NCI-H187 (cell line): ENCODE results near the gene SNED1.

Experiments used
- DNase-seq, 2 experiments: peaks; one replicate each; lab custom pipeline; 2025; lab: John Stamatoyannopoulos, UW

SNED1 gene

DNA sequence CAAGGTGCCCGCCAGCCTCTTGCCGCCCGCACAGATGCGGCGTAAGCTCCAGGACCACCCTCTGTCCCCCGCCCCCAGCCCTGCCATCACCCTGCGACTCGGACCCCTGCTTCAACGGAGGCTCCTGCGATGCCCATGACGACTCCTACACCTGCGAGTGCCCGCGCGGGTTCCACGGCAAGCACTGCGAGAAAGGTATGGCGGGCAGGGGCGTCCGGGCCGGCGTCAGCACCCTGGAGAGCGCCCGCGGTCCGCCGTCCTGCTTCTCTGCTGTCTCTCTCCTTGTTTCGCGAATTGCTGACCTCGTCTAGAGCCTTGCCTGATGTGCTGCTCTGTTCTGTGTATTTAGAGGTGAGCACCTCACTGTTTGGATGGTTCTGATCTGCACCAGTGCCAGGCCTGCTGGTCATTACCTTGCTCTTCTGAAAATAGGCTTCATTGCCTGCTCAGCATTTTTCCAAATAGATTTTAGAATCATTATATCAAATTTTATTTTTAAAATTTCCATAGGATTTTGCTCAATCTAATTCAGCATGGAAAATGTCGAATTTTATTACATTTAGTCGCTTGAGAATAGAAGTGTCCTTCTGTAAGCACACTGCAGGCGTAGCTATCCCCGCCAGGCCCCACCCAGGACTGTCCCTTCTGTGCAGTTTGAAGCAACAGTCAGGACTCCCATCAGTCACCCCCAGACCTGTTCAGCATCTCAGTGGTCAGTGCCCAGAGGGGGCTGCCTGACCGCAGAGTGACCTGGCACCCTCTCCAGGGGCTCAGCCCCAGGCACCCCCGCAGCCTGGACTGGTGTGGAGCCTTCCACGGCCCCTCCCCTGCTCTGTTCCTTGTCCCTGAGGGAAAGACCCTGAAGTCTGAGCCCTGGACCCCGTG is 51.6 kb downstream of the SNED1 start:
- no peak for DNase-seq

DNA sequence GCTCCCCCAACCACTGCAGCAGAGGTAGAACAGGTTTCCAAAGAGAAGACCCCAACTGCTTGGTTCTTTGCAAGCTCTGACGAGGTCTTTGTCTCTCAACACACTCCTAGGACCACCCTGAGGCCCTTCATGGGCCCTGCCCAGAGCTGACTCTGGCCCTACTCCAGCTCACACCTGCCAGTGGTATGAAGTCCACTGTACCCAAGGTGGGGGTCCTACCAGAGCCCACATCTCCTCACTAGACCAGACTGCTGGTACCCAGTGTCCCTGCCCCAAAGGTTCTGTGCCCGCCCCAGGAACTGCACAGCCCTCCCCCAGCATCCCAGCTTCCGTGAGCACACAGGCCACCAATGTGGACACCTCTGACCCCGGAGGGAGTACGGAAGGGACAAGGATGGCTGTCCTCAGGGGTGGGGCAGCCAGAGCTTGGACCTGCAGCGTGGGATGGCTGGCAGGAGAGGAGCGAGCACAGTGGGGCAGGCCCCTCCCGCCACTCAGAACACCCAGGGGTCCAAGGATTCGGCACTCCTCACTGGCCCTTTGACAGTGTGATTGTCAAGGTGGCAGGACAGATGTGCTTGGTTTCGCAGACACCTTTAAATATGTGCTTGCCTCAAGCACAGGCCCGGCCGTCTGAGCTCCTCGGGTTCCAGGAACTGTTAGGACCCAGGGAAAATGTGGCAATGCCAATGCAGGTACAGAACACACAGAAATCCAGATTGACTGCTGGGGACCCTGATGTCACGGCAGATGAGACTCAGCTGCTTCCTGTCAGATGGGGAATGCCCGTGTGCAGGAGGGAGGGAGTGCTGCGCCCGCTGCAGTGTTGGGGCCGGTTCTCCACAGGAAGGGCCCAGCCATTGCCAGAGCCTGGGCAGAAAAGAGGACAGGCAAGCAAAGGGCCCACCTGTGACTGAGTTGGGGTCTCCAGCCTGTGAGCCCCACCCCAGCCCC is 52.5 kb downstream of the SNED1 start:
- no peak for DNase-seq

DNA sequence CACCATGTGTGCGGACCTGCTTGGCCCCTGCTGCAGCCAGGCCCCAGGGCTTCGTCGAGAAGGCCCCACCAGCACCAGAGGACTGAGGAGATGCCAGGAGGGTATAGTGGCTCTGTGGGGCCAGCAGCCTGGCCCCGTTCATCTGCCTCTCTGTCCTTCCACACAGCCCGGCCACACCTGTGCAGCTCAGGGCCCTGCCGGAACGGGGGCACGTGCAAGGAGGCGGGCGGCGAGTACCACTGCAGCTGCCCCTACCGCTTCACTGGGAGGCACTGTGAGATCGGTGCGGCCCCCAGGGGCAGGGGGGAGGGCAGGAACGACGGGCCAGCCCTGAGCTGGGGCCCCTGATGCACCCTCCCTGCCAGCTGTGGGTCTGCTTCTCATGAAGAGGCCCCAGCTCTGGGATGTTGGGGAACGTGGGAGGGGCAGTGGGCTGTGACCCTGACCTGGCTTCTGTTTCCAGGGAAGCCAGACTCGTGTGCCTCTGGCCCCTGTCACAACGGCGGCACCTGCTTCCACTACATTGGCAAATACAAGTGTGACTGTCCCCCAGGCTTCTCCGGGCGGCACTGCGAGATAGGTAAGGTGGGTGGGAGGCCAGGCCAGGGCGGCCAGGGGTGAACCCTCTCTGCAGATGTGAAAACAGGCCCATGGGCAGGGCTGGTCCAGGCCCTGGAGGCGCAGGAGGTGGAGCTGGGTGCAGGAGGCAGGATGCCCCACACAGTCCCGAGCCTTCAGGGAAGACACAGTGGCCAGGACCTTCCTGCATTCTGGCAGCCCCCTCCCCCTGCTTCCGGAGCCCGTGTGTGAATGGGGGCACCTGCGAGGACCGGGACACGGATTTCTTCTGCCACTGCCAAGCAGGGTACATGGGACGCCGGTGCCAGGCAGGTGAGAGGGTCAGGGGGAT is 53.4 kb downstream of the SNED1 start:
- DNase-seq: no peak

DNA sequence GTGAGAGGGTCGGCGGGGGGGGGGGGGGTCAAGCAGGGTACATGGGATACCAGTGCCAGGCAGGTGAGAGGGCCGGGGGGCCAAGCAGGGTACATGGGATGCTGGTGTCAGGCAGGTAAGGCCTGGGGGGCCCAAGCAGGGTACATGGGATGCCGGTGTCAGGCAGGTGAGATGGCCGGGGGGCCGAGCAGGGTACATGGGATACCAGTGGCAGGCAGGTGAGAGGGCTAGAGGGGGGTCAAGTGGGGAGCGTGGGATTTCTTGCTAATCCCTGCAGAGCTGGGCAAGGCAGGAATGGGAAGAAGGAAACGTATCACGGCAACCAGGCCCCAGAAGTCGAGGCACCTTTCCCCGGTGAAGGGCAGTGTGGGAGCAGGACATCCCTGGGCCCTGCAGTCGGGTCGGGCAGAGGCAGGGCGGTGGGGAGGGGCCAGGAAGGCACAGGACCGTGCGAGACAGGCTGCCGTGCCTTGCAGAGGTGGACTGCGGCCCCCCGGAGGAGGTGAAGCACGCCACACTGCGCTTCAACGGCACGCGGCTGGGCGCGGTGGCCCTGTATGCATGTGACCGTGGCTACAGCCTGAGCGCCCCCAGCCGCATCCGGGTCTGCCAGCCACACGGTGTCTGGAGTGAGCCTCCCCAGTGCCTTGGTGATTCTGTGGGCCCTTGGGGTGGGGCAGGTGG is 54.4 kb downstream of the SNED1 start:
- no peak for DNase-seq

DNA sequence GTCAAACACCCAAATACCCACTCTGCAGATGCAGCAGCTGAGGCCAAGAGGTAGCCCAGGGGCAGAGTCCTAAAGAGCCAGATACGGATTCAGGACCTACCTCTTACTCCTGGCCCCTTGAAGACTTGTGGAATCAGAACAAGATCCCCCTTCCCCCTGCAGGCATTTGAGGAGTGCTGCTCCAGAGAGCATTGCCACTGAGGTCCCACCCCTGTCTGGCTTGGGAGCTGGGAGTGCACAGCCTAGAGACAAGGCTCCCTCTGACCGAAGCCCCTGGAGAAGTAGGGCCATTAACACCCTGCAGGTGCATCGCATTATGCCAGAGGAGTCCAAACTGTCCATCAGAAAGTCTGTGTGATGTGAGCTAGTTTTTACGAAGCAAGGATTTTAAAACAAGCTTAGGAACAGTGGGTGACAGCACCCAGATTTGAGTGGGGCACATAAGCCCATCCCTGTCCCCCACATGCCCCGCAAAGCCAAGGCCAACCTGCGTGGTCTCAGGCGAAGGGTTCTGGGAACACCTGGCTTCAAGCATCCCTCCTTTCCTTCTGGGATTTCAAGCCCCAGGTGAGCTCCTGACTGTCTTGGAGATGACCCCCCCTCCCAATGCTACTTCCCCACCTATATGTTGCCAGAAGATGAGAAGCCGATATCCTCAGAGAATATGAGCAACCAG is 55.3 kb downstream of the SNED1 start:
- no peak for DNase-seq

DNA sequence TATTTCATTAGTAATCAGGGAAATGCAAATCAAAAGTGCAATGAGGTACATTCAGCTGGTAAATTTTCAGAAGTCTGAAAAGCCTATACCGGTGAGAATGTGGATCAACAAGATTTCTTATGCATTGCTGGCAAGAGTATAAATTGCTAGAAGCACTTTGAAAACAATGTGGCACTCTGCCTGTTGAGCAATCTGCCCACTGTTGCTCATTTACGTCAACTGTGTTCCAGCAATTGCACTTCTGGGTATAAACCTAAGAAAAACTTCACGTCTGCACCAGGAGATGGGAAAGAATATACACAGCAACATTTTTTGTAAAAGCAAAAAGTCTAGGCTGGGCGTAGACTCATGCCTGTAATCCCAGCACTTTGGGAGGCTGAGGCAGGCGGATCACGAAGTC is 62.9 kb downstream of the SNED1 start:
- no peak for DNase-seq

DNA sequence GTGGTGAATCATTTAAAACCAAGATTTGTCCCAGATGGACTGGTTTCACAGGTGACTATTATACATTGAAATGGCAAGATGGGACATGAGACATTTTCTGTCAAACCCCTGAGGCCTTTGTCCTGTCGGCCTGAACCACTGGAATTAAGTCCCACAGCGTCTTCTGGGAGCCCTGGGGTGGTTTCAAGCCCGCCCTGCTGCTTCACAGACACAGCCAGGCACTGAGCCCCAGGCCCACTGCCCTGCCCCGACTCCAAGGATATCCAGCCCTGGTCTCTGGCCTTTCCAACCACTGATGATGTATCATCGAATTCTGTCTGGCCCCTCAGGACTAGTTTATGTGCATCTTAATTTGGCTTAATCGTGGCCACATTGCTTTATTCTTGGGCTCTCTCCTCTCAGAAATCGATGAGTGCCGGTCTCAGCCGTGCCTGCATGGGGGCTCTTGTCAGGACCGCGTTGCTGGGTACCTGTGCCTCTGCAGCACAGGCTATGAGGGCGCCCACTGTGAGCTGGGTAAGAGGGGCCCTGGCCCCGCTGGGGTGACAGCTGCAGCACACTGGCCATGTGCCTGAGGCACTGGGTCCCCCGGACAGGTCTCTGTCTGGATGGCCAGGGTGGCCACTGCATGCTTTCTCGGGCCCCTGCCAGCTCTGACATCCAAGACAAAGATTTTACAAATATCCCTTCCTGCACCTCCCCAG is 64.1 kb downstream of the SNED1 start:
- no peak for DNase-seq

DNA sequence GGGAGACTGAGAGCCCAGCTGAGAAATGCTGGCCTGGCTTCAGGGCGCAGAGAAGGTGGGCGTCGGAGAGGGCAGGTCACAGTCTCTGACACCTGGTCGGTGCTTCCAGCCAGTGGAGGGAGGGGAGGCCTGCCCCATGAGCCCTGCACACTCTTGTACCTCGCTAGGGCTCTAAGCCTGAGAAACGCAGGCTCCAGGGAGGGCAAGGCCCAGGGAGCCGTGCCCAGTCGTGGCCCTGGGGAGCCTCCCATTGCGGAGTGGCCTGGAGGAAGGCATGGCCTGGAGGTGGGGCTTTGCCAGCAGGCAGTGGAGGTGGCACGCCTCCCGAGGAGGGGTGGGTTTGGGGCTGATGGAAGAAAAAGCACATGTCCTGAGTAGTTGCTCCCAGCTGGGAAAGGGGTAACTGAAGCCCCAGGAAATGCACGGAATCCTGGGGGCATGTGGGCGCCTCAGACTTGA is 64.7 kb downstream of the SNED1 start:
- DNase-seq: no peak

DNA sequence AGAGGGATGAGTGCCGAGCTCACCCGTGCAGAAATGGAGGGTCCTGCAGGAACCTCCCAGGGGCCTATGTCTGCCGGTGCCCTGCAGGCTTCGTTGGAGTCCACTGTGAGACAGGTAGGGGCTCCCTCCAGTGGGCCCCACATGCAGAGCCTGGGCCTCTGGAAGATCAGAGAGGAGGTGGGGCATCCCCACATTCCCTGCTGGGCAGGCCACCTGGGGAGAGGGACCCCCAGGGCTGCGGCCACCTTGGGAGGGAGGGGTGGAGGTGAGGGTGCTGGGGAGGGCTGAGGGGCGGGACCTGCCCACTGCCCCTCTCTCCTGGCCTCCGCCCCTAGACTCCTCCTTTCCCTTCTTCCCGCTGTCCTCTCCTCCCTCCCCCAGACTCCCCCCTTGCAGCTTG is 65.2 kb downstream of the SNED1 start:
- DNase-seq: no peak

DNA sequence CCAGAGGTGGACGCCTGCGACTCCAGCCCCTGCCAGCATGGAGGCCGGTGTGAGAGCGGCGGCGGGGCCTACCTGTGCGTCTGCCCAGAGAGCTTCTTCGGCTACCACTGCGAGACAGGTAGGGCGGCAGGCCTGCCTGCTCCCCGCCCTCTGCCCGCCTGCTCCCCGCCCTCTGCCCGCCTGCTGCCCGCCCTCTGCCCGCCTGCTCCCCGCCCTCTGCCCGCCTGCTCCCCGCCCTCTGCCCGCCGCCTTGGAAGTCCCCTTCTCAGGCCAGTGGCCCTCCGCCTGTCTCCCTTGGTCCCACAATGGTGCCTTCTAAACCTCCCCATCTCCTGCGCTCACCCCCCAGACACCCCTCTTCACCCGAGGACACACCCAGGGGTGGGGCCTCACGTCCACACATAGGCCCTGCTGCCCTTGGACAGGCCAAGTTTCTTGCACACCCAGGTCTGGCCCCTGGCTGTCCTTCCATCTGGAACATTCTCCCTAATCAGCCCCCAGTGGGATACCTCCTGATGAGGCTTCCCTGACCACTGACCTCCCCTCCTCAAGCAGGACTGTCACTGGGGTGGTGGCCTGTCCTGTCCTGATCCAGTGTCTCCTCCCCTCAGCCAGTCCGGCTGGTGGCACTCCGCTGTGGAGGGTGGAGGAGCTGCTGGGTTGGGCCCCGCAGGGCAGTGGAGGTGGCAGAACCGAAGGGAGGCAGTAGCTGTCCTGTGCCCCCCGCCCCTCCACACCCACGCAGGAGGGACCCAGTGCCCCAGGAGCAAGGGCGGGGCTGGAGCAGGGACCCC is 65.8 kb downstream of the SNED1 start:
- no peak for DNase-seq

DNA sequence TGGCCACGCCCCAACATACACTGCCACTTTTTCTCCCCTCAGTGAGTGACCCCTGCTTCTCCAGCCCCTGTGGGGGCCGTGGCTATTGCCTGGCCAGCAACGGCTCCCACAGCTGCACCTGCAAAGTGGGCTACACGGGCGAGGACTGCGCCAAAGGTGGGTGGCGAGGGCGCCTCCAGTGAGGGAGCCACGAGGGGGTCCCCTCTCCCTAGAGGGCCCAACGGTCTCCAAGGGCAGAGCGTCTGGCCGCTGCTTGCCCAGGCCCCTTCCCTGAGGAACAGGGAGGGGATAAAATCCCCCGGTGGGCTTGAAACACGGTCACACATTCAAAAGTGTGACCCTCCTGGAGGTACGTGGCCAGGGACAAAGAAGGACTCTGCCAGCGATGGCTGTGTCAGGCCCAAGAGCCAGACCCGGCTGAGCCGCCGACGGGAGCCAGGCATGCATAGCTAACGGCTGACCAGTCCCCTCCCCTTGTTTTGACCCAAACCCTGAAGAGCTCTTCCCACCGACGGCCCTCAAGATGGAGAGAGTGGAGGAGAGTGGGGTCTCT is 66.5 kb downstream of the SNED1 start:
- DNase-seq: no peak

DNA sequence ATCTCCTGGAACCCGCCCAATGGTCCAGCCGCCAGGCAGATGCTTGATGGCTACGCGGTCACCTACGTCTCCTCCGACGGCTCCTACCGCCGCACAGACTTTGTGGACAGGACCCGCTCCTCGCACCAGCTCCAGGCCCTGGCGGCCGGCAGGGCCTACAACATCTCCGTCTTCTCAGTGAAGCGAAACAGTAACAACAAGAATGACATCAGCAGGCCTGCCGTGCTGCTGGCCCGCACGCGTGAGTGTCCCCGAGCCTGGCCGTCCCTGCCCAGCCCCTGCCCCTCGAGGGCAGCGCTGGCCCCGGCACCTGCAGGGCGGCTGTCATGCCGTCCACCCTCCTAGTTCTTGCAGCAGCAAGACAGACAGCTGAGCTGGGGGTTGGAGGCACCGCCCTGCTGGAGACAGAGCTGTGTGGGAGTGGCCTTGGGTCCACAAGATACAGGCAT is 67.0 kb downstream of the SNED1 start:
- DNase-seq: no peak

DNA sequence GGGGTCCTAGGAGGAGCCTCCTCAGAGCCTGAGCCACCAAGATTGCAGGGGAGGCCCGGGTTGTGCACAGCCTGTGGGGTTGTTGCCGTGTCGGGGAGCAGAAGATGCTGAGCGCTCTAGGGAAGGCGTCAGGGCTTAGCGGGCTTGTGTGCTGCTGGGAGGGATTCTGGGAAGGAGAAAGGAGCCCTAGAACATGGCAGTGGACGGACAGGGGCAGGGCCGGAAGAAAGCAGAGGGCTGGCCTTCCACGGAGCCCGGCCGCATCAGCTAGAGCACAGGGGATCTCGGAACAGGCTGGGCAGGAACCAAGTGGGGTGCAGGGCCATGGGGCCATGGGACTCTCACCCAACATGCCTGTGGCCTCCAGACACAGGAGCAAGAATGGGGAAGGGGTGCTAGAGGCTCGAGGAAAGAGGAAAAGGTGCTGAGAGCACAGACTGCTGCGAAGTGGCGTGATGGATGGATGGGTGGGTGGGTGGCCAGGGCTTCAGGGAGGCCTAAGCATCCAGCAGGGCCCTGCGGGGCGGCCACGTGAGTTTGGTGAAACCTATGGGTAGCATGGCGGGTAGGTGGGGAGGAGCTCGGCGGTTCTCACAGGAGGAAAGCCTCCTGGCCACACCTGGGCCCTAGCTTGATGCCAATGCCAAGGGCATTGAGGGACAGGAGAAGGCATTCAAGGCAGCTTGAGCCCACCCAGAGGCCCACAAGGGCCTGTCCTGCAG is 67.9 kb downstream of the SNED1 start:
- DNase-seq: no peak

DNA sequence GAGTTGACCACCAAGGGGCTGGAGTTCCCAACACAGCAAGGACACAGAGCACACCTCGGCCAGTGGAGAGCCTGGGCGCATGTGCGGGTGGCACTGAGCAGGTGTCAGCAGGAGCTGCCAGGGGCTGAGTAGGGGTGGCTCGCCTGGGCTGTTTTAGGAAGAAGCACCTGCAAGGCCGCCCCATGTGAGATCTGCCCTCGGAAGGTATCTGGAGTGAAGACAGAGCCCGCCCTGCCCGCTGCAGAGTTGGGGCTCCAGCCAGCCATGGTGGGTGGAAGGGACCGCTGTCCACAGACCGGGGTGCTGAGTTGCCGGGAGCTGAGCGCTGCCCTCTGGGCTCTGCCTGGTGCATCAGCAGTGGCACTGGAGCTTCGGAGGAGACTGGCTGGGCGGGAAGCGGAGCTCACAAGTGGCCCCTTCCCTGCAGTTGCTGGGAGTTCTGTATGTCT is 68.5 kb downstream of the SNED1 start:
- DNase-seq: no peak

DNA sequence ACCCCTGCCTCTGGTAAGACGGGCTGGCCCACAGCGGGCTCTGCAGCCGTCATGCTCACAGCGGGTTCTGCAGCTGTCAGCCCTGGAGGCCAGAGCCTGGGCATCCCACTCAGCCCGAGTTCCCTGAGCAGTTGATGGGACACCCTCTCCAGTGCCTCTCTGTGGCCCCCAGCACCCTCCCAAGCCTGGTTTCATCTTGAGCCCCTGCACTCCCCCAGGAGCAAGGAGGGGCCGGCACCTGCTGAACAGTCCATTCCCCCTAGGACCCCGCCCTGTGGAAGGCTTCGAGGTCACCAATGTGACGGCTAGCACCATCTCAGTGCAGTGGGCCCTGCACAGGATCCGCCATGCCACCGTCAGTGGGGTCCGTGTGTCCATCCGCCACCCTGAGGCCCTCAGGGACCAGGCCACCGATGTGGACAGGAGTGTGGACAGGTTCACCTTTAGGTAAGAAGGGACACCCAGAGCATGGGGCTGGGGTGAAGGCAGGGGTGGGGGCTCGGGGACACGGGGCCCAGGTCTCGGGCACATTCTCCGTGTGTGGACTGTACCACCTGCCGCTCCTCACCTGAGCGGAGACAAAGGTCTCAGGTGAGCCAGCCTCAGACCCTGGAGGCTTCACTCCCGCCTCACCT is 69.2 kb downstream of the SNED1 start:
- DNase-seq: no peak

DNA sequence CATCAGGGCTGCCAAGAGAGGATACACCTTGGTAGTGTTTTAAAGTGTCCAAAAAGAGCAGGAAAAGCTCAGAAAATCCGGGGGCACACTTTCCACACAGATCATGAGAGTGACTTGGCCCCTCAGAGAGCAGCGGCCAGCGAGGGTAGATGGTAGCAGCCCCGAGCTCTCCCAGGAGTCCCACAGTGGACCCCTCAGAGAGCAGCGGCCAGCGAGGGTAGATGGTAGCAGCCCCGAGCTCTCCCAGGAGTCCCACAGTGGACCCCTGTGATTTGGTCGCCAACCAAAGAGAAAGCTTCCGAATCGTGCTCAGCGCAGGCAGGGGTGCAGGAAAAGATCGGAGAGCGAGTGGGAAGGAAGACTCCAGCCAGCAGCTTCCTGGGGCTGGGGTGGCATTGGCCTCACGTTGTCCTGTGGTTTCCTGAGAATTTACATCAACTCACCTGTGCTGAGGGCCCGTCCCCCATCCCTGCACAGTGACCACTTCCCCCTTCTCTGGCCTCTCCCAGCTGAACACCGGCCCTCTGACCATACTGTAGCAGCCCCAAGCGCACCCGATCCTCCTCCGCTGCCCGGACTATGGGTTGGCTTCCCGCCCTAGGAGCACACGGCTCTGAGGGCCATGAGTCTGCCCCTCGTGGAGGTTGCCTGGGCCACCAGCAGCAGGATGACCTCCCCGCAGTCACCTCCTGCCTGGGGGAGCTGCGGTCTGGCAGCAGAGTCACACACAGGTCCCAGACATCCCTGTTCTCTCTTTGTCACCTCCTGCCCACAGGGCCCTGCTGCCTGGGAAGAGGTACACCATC is 69.9 kb downstream of the SNED1 start:
- no peak for DNase-seq
